Natural killer cell (primary cell): Measurements from ENCODE around the gene NGB. TPM values are rescaled to one million over a fixed set of nuclear protein-coding genes. Genes with fewer than 3 reads are reported as not detected.

ENCODE experiments used
- ATAC-seq, 3 donors: fragments of 150-1000 bp in 2 of 3; fragments of 200-7000 bp in 1 of 3; cut with Tn5 transposase; 1 replicate in 1 of 3; 2 replicates in 2 of 3; pipeline ENCODE4 v1.10.0; 2021; ENCODE audit warnings: mild to moderate bottlenecking in 2 of 3, moderate library complexity in 2 of 3
- DNase-seq, 2 donors: peaks; one replicate each; pipeline versions ENCODE4 v3.0.0 to v3.0.0-alpha.2; 2013 to 2021; ENCODE audit warnings: mixed read lengths in 1 of 2
- H3K27ac ChIP-seq: one replicate; pipeline ENCODE4 v1.5.1; 2013; ENCODE audit warnings: mild to moderate bottlenecking, low read length
- H3K27me3 ChIP-seq: one replicate; pipeline ENCODE4 v1.6.1; 2013; ENCODE audit warnings: low read length; ENCODE audit not compliant: control insufficient read depth, insufficient read depth
- H3K36me3 ChIP-seq: one replicate; pipeline ENCODE4 v1.6.1; 2013; ENCODE audit warnings: low read length; ENCODE audit not compliant: control insufficient read depth, insufficient read depth
- H3K4me1 ChIP-seq: one replicate; pipeline ENCODE4 v1.6.1; 2013; ENCODE audit warnings: low read length; ENCODE audit not compliant: control insufficient read depth, insufficient read depth
- H3K4me3 ChIP-seq: one replicate; pipeline ENCODE4 v1.5.1; 2013; ENCODE audit warnings: low read length
- H3K9me3 ChIP-seq: one replicate; pipeline ENCODE4 v1.6.1; 2013; ENCODE audit warnings: low read length; ENCODE audit not compliant: control insufficient read depth, insufficient read depth
- H3K27ac Mint-ChIP-seq, 2 donors: one replicate each; pipeline ENCODE4 v1.8.0; 2022; ENCODE audit warnings: mild to moderate bottlenecking in 2 of 2, mixed read lengths in 2 of 2, moderate library complexity in 1 of 2
- H3K27me3 Mint-ChIP-seq, 2 donors: one replicate each; pipeline ENCODE4 v1.8.0; 2022; ENCODE audit warnings: low read depth in 2 of 2, mixed read lengths in 2 of 2
- H3K36me3 Mint-ChIP-seq: one replicate; pipeline ENCODE4 v1.8.0; 2022; ENCODE audit warnings: mixed read lengths
- H3K4me1 Mint-ChIP-seq, 2 donors: one replicate each; pipeline ENCODE4 v1.8.0; 2022; ENCODE audit warnings: mixed read lengths in 2 of 2
- H3K4me3 Mint-ChIP-seq: one replicate; pipeline ENCODE4 v1.8.0; 2022; ENCODE audit warnings: mild to moderate bottlenecking, moderate library complexity, mixed read lengths
- H3K9me3 Mint-ChIP-seq, 2 donors: one replicate each; pipeline ENCODE4 v1.8.0; 2022; ENCODE audit warnings: mixed read lengths in 2 of 2
- WGBS: methylation state at CpG from one replicate; pipeline ENCODE4 v1.1.7; 2013; ENCODE audit warnings: missing lambda C conversion rate; ENCODE audit not compliant: insufficient coverage; 5-methylcytosine and 5-hydroxymethylcytosine counted together
- intact Hi-C: fragments of 100-400 bp; cut with micrococcal nuclease; formaldehyde crosslinking; loops from one replicate; pipeline ENCODE4 v1.14.2; 2022
- total RNA-seq, 4 donors: library from RNA; stranded (reverse); fragments of 120-200 nt in 1 of 4; gene quantifications; one replicate each; pipeline versions ENCODE4 v1.2.3 to v1.2.4, GENCODE V29; 2013 to 2022
- TF ChIP-seq, protein P1 (sequence below): fragments of 200-600 bp; IDR thresholded peaks from one replicate; pipeline ENCODE4 v1.8.0; 2022; ENCODE audit warnings: antibody characterized with exemption

The NGB gene
- total RNA-seq, 3 donors from 2014 or later (not counting 1 experiment from before 2014, with no cell fraction given), result not detected

DNA sequence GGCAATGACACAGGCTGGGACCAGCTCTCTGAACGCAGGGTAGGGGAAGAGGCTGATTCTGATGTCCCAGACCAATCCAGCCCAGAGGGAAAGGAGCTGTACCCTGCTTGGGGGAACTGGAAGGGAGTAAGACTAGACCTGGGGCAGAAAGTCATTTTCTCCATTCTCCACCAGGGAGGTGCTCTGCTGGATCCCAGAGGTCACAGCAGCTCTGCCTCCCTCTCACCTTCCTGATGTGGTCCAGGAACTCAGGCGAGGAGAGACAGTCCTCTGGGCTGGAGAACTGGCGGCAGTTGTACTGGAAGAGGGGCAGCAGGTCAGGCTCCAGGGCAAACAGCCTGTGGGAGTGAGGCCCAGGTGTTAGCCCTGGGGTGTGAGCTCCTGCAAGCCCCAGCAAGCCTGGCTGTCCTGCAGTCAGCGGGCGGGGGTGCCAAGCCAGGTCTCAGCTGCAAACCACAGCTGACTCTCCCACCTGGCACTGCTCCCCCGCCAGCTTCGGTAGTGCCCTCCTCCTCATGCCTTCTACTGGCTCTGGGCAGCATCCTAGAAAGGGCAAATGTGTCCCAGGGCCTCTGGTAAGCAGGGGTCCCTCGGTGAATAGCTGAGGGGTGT is 1.9 kb downstream of the NGB start:
- intact Hi-C loops, result no loop called here
- no peaks in the 10 kb centered on the region for H3K36me3 ChIP-seq
- H3K27me3 ChIP-seq, result peaks cover 7% of the 10 kb centered on the region
- DNase-seq, result no peak
- no peak overlapping the region for H3K4me3 Mint-ChIP-seq
- H3K27ac Mint-ChIP-seq, result no peak overlapping the region
- TF ChIP-seq, protein P1, sequence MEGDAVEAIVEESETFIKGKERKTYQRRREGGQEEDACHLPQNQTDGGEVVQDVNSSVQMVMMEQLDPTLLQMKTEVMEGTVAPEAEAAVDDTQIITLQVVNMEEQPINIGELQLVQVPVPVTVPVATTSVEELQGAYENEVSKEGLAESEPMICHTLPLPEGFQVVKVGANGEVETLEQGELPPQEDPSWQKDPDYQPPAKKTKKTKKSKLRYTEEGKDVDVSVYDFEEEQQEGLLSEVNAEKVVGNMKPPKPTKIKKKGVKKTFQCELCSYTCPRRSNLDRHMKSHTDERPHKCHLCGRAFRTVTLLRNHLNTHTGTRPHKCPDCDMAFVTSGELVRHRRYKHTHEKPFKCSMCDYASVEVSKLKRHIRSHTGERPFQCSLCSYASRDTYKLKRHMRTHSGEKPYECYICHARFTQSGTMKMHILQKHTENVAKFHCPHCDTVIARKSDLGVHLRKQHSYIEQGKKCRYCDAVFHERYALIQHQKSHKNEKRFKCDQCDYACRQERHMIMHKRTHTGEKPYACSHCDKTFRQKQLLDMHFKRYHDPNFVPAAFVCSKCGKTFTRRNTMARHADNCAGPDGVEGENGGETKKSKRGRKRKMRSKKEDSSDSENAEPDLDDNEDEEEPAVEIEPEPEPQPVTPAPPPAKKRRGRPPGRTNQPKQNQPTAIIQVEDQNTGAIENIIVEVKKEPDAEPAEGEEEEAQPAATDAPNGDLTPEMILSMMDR, result no peak
- H3K4me1 Mint-ChIP-seq, result no peaks in the 10 kb centered on the region
- ATAC-seq, result peak in 1 of 3 donors; percentile 10
- H3K9me3 ChIP-seq, result no peaks in the 10 kb centered on the region
- no peak overlapping the region for H3K27ac ChIP-seq
- peaks cover 28 to 48% of the 10 kb centered on the region in 2 donors for H3K27me3 Mint-ChIP-seq
- H3K4me3 ChIP-seq, result no peak overlapping the region
- H3K9me3 Mint-ChIP-seq, result no peaks in the 10 kb centered on the region
- no peaks in the 10 kb centered on the region for H3K36me3 Mint-ChIP-seq
- H3K4me1 ChIP-seq, result no peaks in the 10 kb centered on the region
- 37% methylated on average over 7 of the region's 8 CpGs for WGBS

- Histone ChIP-seq H3K4me3 (no peak overlapping the region), H3K27ac (no peak overlapping the region), H3K36me3 (no peaks in the 10 kb centered on the region), H3K27me3 (peaks cover 7% of the 10 kb centered on the region), H3K4me1 (no peaks in the 10 kb centered on the region), H3K9me3 (no peaks in the 10 kb centered on the region)
- no peak overlapping the region for H3K4me3 Mint-ChIP-seq
- WGBS, result 91% methylated on average over 5 of the region's 5 CpGs
- no peaks in the 10 kb centered on the region for H3K9me3 Mint-ChIP-seq
- H3K4me1 Mint-ChIP-seq, result no peaks in the 10 kb centered on the region
- no peak overlapping the region for H3K27ac Mint-ChIP-seq
- H3K36me3 Mint-ChIP-seq, result no peaks in the 10 kb centered on the region
- TF ChIP-seq, protein P1, result no peak
- ATAC-seq (no peak), DNase-seq (no peak)
- peaks cover 30 to 44% of the 10 kb centered on the region in 2 donors for H3K27me3 Mint-ChIP-seq
- intact Hi-C loops, result no loop called here
Measured at GRCh38 chr14:77267937-77268699, 2.9 kb downstream of the NGB start.

DNA sequence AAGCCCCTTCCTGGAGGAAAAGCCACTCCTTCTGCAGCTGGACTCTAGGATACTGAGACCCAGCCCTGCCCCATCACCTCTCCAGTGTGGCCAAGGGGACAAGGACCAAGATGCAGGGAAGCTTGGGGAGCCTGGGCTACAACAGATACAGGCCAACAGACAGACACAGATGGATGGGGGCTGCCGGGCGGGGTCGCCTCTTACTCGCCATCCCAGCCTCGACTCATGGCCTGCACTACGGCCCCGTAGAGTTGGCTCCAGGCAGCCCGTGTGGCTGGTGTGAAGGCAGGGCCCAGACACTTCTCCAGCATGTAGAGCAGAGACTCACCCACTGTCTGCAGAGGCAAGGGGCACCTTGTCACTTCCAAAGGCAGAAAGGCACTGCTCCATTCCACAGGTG is 4.7 kb downstream of the NGB start:
- no peak overlapping the region for H3K27ac Mint-ChIP-seq
- H3K9me3 Mint-ChIP-seq, result no peaks in the 10 kb centered on the region

More for the DNA sequence above, 4.7 kb downstream of the NGB start:
- TF ChIP-seq, protein P1, result no peak
- H3K9me3 ChIP-seq, result no peaks in the 10 kb centered on the region
- no peaks in the 10 kb centered on the region for H3K4me1 ChIP-seq
- no peak overlapping the region for H3K4me3 ChIP-seq
- Mint-ChIP-seq H3K36me3 (no peaks in the 10 kb centered on the region), H3K27me3 (peaks cover 24 to 42% of the 10 kb centered on the region in 2 donors), H3K4me3 (no peak overlapping the region), H3K4me1 (no peaks in the 10 kb centered on the region)
- ATAC-seq, result no peak
- intact Hi-C loops, result no loop called here
- 95% methylated on average over 8 of the region's 8 CpGs for WGBS
- H3K36me3 ChIP-seq, result no peaks in the 10 kb centered on the region
- H3K27ac ChIP-seq, result no peak overlapping the region
- H3K27me3 ChIP-seq, result peaks cover 7% of the 10 kb centered on the region
- DNase-seq, result no peak
